ENCODE measurements around the gene RFPL3. TPM values are rescaled to one million over a fixed set of nuclear protein-coding genes. Genes with fewer than 3 reads are reported as not detected.
"Not testable (repeated sequence)": the region's sequence is repeated elsewhere in the genome, so short reads cannot be mapped to it uniquely, and the experiment has no call there.

The RFPL3 gene
- total RNA-seq, 2 experiments from 2014 or later, result not detected

GRCh38 chr22:32333769-32334659, 23.7 kb upstream of the RFPL3 start:
- H3K4me1 Mint-ChIP-seq (ENCODE audit: low read depth), result no peaks in the 10 kb centered on the region
- peaks cover 22% of the 10 kb centered on the region for H3K27me3 Mint-ChIP-seq
- no peak overlapping the region for H3K4me3 Mint-ChIP-seq
- CTCF ChIA-PET, result no interaction called here
- H3K36me3 Mint-ChIP-seq, result no peaks in the 10 kb centered on the region
- no peak for DNase-seq
- POLR2A ChIA-PET, result no interaction called here
- intact Hi-C loops (cut with micrococcal nuclease), result no loop called here
- H3K9me3 Mint-ChIP-seq, result no peaks in the 10 kb centered on the region
- H3K27ac Mint-ChIP-seq, result no peak overlapping the region

- Mint-ChIP-seq H3K27ac (no peak overlapping the region), H3K36me3 (no peaks in the 10 kb centered on the region), H3K27me3 (peaks cover 22% of the 10 kb centered on the region), H3K9me3 (no peaks in the 10 kb centered on the region), H3K4me3 (no peak overlapping the region), H3K4me1 (ENCODE audit: low read depth) (no peaks in the 10 kb centered on the region)
- no peak for DNase-seq
- intact Hi-C loops (cut with micrococcal nuclease), result no loop called here
- ChIA-PET POLR2A (no interaction called here), CTCF (no interaction called here)
These were observed 22.9 kb upstream of the RFPL3 start for GRCh38 chr22:32334660-32335365.

- H3K27me3 Mint-ChIP-seq, result peaks cover 26% of the 10 kb centered on the region
- no peaks in the 10 kb centered on the region for H3K4me1 Mint-ChIP-seq (ENCODE audit: low read depth)
- no peaks in the 10 kb centered on the region for H3K36me3 Mint-ChIP-seq
- no peak overlapping the region for H3K4me3 Mint-ChIP-seq
- ChIA-PET POLR2A (no interaction called here), CTCF (no interaction called here)
- no peaks in the 10 kb centered on the region for H3K9me3 Mint-ChIP-seq
- H3K27ac Mint-ChIP-seq, result no peak overlapping the region
- intact Hi-C loops (cut with micrococcal nuclease), result no loop called here
- no peak for DNase-seq
These were observed 22.2 kb upstream of the RFPL3 start for GRCh38 chr22:32335471-32335870.

- CTCF ChIA-PET, result interaction anchor here (1.4 kb wide), 1 partner anchor 16 kb away, joined by 3 read pairs; no protein-coding TSS in a partner anchor
- no peak for DNase-seq
- intact Hi-C loops (cut with micrococcal nuclease), result no loop called here
- POLR2A ChIA-PET, result no interaction called here
- Mint-ChIP-seq H3K36me3 (no peaks in the 10 kb centered on the region), H3K4me3 (no peak overlapping the region), H3K27me3 (peaks cover 31% of the 10 kb centered on the region), H3K9me3 (no peaks in the 10 kb centered on the region), H3K4me1 (ENCODE audit: low read depth) (no peaks in the 10 kb centered on the region), H3K27ac (no peak overlapping the region)
These were observed 21.5 kb upstream of the RFPL3 start for GRCh38 chr22:32336121-32336603.

- no peak for DNase-seq
- Mint-ChIP-seq H3K27me3 (peaks cover 32% of the 10 kb centered on the region), H3K9me3 (no peaks in the 10 kb centered on the region), H3K4me3 (no peak overlapping the region), H3K4me1 (ENCODE audit: low read depth) (no peaks in the 10 kb centered on the region), H3K36me3 (no peaks in the 10 kb centered on the region), H3K27ac (no peak overlapping the region)
- CTCF ChIA-PET, result interaction anchor here (1.4 kb wide), 1 partner anchor 15 kb away, joined by 3 read pairs; no protein-coding TSS in a partner anchor
- POLR2A ChIA-PET, result no interaction called here
- intact Hi-C loops (cut with micrococcal nuclease), result no loop called here
These were observed 20.8 kb upstream of the RFPL3 start for GRCh38 chr22:32336771-32337424.

- H3K4me3 Mint-ChIP-seq; POLR2A ChIA-PET; H3K27ac Mint-ChIP-seq; H3K36me3 Mint-ChIP-seq; DNase-seq; intact Hi-C loops (cut with micrococcal nuclease); H3K9me3 Mint-ChIP-seq; H3K4me1 Mint-ChIP-seq (ENCODE audit: low read depth): not testable (repeated sequence)
- H3K27me3 Mint-ChIP-seq, result peaks cover 34% of the 10 kb centered on the region
- CTCF ChIA-PET, result interaction anchor here (1.4 kb wide), 1 partner anchor 15 kb away, joined by 3 read pairs; no protein-coding TSS in a partner anchor
These were observed 20.2 kb upstream of the RFPL3 start for GRCh38 chr22:32337425-32337824.

- Mint-ChIP-seq H3K27ac (no peak overlapping the region), H3K27me3 (peaks cover 33% of the 10 kb centered on the region), H3K9me3 (no peaks in the 10 kb centered on the region), H3K36me3 (no peaks in the 10 kb centered on the region), H3K4me1 (ENCODE audit: low read depth) (no peaks in the 10 kb centered on the region), H3K4me3 (no peak overlapping the region)
- ChIA-PET POLR2A (no interaction called here), CTCF (no interaction called here)
- no peak for DNase-seq
- intact Hi-C loops (cut with micrococcal nuclease), result no loop called here
These were observed 18.9 kb upstream of the RFPL3 start for GRCh38 chr22:32338757-32339156.

GRCh38 chr22:32339190-32340012, 18.3 kb upstream of the RFPL3 start:
- H3K4me3 Mint-ChIP-seq, result no peak overlapping the region
- no peak overlapping the region for H3K27ac Mint-ChIP-seq
- intact Hi-C loops (cut with micrococcal nuclease), result no loop called here
- H3K36me3 Mint-ChIP-seq, result no peaks in the 10 kb centered on the region
- H3K4me1 Mint-ChIP-seq (ENCODE audit: low read depth), result no peaks in the 10 kb centered on the region
- CTCF ChIA-PET, result no interaction called here
- no peak for DNase-seq
- H3K27me3 Mint-ChIP-seq, result peaks cover 30% of the 10 kb centered on the region
- POLR2A ChIA-PET, result no interaction called here
- H3K9me3 Mint-ChIP-seq, result no peaks in the 10 kb centered on the region

- CTCF ChIA-PET, result no interaction called here
- intact Hi-C loops (cut with micrococcal nuclease), result no loop called here
- Mint-ChIP-seq H3K36me3 (no peaks in the 10 kb centered on the region), H3K27me3 (peaks cover 29% of the 10 kb centered on the region), H3K4me3 (no peak overlapping the region), H3K9me3 (no peaks in the 10 kb centered on the region), H3K4me1 (ENCODE audit: low read depth) (no peaks in the 10 kb centered on the region), H3K27ac (no peak overlapping the region)
- POLR2A ChIA-PET, result no interaction called here
- DNase-seq, result no peak
These were observed 17.3 kb upstream of the RFPL3 start for GRCh38 chr22:32340411-32340810.

- POLR2A ChIA-PET, result no interaction called here
- H3K27me3 Mint-ChIP-seq, result peaks cover 30% of the 10 kb centered on the region
- H3K4me1 Mint-ChIP-seq (ENCODE audit: low read depth), result no peaks in the 10 kb centered on the region
- no peaks in the 10 kb centered on the region for H3K36me3 Mint-ChIP-seq
- H3K27ac Mint-ChIP-seq, result no peak overlapping the region
- no peak overlapping the region for H3K4me3 Mint-ChIP-seq
- CTCF ChIA-PET, result no interaction called here
- no peaks in the 10 kb centered on the region for H3K9me3 Mint-ChIP-seq
- no peak for DNase-seq
- intact Hi-C loops (cut with micrococcal nuclease), result no loop called here
These were observed 16.4 kb upstream of the RFPL3 start for GRCh38 chr22:32341122-32341740.

- Mint-ChIP-seq H3K27ac (no peak overlapping the region), H3K4me1 (ENCODE audit: low read depth) (no peaks in the 10 kb centered on the region), H3K9me3 (peaks cover 3% of the 10 kb centered on the region), H3K27me3 (peaks cover 29% of the 10 kb centered on the region), H3K4me3 (no peak overlapping the region), H3K36me3 (no peaks in the 10 kb centered on the region)
- POLR2A ChIA-PET, result no interaction called here
- CTCF ChIA-PET, result no interaction called here
- DNase-seq, result no peak
- intact Hi-C loops (cut with micrococcal nuclease), result no loop called here
These were observed 14.7 kb upstream of the RFPL3 start for GRCh38 chr22:32342977-32343376.
